SK-N-DZ (cell line): ENCODE results near the gene SFI1.
"Not testable (repeated sequence)": the region's sequence is repeated elsewhere in the genome, so short reads cannot be mapped to it uniquely, and the experiment has no call there.

ENCODE experiments used
- DNase-seq: peaks from one replicate; pipeline ENCODE4 v3.0.0-alpha.2; 2015; ENCODE audit warnings: low spot score

The SFI1 gene

DNA sequence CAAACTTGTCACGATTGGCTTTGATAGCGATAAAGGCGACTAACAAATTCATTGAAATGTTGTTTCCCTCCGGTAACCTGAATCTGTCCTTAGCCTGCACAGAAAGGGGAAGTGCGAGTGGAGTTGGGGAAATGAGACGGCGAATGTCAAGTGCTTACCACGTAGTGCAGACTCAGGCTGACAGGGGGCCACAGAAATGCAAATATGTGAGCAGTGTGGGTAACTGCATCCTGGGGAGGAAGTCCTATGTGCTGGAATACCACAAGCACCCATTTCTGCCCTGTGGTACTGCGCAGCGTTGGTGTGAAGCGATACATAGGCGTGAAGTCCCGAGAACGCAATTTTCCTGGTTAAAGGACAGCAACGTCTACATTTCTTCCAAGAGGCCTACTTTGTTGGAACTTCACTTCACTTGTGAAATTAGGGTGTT, 5.8 kb upstream of the SFI1 start:
- DNase-seq: peak; percentile 43

DNA sequence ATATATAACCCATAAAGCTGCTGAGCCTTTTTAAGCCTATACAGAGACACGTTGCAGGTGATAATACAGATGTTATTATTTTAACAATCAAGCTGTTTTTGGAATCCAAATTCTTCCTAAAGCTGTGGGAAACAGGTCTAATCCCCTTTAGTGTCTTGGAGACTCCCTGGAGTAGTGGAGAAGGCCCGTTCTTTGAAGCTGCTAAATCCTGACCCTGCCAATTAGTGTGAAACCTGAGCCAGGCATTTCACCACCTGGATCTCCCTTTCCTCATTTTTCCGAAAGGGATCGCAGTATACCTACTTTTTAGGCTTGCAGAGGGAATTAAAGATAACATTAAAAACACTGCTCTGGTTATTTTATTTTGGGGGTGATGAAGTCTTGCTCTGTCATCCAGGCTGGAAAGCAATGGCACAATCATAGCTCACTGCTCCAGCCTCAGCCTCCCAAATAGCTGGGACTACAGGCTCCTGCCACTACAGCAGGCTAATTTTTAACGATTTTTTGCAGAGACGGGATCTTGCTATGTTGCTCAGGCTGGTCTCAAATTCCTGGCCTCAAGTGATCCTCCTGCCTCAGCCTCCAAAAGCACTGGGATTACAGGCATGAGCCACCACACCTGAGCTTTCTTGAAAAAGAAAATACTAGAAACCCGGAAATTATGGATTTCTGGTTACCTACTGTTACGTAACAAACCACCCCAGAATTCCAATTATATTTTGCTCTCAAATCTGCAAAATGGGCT, 4.9 kb upstream of the SFI1 start:
- no peak for DNase-seq

DNA sequence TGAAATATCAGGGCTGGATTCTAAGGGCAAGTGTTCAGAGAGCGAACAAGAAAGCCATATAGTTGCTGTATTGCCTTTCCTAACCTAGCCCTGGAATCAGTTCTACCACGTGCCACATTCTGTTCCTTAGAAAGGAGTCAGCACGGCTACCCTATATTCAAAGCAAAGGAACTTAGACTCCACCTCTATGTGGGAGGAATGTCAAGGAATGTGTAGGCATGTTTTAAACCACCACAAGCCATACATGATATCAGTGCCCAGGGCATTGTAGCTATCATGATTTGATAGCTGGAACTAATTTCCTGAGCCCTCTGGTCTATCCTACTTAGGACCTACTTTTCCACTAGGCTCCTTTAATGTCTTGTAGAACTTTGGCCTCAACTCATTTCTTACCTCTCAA, 4.2 kb upstream of the SFI1 start:
- no peak for DNase-seq

DNA sequence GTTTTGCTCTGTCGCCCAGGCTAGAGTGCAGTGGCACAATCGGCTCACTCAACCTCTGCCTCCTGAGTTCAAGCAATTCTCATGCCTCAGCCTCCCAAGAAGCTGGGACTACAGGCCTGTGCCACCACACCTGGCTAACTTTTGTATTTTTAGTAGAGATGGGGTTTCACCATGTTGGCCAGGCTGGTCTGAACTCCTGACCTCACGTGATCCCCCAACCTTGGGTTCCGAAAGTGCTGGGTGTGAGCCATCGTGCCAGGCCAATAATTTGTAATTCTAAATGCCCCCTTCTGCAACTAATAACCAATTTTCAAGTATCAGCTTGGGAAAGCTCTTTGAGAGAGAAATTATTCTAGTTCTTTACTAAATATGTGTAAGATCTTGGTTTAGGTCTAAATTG, 3.0 kb upstream of the SFI1 start:
- DNase-seq: not testable (repeated sequence)

DNA sequence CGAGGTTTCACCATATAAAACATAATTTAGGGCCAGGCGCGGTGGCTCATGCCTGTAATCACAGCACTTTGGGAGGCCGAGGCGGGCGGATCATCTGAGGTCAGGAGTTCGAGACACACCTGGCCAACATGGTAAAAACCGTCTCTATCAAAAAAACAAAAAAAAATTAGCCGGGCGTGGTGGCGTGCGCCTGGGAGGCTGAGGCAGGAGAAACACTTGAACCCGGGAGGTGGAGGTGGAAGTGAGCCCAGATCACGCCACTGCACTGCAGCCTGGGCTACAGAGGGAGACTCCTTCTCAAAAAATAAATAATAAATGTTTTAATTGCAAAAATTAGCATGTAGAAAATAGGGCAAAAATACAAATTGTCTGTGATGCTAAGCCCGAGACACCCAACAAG, 993 bp upstream of the SFI1 start:
- DNase-seq: no peak

DNA sequence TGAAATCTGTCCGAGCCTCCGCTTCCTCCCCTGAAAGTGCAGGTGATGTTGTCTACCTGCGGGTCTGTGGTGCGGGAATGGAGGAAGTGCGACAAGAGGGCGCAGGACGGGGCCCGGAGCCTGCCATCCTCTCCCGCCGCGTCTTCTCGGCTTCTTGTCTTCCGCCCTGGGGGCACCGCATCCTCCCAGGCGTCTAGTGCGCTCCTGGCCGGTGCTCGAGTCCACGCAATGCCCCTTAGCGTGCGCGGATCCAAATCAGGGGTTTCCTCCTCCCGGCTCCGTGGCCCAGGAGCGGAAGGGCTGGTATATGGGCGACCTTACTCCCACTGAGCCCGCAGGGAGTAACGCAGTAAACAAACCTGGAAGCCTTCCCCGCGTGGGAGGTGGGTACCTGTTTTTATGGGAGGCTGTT, 405 bp downstream of the SFI1 start:
- no peak for DNase-seq

DNA sequence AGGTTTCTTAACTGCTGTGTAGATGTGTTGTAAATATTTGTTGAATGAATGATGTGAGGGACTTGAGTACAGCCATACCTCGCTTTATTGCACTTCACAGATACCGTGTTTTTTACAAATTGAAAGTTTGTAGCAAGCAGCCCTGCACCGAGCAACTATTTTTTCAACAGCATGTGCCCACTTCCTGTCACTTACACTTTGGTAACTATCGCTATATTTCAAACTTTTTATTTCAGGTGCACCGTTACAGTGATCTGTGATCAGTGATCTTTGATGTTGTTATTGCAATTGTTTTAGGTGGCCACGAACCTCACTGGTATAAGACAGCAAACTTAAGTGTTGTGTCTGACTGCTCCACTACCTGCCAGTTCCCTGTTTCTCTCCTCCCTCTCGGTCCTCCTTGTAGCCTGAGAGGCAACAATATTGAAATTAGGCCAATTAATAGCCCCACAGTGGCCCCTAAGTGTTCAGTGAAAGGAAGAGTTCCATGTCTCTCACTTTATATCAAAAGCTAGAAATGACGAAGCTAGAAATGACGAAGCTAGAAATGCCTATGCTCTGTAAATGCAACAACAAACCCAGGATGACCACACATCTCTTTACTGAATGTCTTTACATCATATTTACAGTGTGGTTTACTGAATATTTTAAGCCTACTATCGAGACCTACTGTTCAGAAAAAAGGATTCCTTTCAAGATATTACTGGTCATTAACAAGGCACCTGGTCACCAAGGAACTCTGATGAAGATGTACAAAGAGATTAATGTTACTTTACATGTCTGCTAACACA, 1.0 kb downstream of the SFI1 start:
- no peak for DNase-seq

DNA sequence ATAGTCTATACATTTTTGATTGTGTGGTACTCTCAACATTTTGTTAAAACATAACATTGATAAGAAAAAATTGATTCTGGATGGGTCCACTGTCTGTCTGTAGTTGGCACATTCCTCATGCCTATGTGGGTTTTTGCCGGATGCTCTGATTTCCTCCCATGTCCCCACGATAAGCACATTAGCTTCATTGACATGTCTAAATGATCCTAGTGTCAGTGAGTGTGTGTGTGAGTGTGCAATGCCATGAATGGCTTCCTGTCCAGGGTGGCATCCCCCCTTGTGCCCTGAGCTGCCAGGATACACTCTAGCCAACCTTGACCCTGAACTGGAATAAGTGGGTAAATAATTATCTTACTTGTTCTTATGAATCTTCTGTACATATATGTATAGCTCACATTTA, 5.4 kb downstream of the SFI1 start:
- no peak for DNase-seq

DNA sequence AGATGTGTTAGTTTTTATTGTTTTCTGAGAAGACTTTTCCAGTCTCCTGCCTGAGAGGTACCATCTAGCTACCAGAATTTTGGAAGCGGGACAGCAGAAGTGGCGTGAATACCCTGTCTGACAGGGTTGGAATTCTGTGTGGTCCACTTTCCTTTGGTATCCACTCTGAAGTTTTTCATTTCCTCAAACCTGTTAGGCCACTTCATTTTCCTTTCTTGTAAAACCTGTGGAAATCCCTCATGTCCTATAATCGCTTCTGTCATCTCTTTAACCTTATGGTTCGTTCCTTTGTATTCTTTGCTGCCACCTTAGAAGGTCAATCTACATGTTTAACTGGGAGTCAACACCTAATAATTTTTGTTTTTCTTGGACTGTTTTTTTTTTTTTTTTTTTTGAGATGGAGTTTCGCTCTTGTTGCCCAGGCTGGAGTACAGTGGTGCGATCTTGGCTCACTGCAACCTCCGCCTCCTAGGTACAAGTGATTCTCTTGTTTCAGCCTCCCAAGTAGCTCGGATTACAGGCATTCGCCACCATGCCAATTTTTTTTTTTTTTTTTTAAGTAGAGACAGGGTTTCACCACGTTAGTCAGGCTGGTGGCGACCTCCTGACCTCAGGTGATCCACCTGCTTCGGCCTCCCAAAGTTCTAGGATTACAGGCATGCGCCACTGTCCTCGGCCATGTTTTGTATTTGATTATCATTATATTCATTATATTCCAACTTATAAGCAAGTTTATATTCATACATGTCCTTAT, 7.1 kb downstream of the SFI1 start:
- no peak for DNase-seq

DNA sequence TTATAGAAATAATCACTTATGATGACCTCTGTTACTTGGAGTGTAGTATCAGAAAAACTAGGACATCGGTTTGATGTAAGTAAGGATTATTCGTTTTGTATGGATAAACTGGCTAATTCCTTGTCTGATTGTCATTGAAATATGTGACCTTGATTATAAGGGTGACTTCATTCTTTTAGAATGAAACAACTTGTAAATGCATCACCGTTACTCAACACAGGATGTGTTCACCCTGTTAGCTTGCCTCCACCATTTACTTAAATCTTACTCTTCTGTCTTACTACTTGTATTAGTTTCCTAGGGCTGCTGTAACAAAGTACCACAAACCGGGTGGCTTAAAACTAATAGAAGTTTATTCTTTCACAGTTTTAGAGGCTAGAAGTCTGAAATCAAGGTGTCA, 7.9 kb downstream of the SFI1 start:
- DNase-seq: no peak

DNA sequence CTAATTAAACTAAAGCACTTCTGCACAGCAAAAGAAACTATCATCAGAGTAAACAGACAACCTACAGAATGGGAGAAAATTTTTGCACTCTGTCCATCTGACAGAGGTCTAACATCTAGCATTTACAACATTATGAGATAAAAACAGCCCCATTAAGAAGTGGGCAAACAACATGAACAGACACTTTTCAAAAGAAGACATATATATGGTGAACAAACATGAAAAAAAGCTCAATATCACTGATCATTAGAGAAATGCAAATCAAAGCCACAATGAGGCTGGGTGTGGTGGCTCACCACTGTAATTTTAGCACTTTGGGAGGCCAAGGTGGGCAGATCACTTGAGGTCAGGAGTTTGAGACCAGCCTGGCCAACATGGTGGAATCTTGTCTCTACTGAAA, 11.2 kb downstream of the SFI1 start:
- not testable (repeated sequence) for DNase-seq

DNA sequence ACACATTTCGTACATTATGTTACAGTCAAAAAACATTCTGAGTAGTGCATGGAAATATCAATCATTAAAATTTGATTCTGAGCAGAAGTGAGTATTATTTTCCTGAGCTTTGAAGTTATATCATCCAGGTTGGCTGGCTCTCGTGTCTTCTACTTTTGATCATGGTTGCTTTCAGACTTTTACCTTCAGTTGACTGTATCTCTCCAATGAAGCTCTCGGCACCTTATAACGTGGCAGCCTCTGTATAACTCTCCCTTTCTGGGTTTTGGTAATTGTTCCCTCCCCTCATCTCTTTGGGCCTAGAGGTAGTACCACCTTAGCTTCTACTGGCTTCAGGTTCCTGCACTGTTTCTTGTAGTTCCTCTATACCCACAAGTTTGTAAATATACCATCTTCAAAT, 12.2 kb downstream of the SFI1 start:
- no peak for DNase-seq

DNA sequence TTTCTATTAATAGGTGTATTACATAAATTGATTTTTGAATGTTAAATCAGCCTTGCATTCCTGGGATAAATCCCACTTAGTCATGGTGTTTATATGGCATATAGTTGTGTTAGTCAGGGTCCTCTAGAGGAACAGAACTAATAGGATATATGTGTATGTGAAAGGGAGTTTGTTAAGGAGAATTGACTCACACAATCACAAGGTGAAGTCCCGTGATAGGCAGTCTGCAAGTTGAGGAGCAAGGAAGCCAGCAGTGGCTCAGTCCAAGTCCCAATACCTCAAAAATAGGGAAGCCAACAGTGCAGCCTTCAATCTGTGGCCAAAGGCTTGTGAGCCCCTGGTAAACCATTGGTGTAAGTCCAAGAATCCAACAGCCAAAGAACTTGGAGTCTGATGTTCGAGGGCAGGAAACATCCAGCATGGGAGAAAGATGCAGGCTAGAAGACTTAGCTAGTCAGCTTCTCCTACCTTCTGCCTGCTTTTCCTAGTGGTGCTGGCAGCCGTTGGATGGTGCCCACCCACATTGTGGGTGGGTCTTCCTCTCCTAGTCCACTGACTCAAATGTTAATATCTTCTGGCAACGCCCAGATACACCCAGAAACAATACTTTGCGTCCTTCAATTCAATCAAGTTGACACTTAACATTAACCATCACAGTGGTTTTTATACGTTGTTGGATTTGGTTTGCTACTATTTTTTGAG, 12.9 kb downstream of the SFI1 start:
- no peak for DNase-seq

DNA sequence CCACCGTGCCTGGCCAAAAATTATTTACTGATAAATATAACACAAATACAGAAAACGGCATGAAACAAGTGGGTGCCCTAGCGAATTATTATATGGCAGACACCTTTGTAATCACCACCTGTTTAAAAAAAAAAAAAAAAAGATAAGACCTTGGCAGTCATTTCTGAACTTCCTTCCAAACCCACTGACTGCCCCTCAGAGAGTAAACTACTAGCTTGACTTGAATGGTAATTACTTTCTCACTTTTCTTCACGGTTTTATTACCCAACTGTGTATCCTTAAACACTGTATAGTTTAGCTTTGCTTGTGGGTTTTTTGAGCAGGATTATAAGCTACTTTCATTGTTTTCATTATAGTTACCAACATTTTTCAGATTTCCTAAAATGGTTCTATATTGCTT, 23.7 kb downstream of the SFI1 start:
- no peak for DNase-seq

DNA sequence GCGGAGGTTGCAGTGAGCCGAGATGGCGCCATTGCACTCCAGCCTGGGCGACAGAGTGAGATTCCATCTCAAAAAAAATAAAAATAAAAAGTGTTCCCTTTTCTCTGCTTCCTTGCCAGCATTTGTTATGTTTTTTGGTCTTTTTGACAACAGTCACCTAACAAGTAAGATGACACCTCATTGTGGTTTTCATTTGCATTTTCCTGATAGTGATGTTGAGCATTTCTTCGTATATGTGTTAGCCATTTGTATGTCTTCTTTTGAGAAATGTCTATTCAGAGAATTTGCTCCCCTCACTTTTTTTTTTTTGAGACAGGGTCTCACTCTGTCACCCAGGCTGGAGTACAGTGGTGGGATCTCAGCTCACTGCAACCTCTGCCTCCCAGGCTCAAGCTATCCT, 27.8 kb downstream of the SFI1 start:
- DNase-seq: not testable (repeated sequence)

DNA sequence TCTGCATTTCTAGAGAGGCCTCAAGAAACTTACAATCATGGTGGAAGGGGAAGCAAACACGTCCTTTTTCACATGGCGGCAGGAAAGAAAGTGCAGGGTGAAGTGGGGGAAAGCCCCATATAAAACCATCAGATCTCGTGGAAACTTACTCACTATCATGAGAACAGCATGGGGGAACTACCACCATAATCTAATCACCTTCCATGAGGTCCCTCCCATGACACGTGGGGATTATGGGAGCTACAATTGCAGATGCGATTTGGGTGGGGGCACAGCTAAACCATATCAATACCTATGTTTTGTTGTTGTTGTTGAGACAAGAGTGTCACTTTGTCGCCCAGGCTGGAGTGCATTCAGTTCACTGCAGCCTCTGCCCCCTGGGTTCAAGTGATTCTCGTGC, 29.9 kb downstream of the SFI1 start:
- DNase-seq: no peak

DNA sequence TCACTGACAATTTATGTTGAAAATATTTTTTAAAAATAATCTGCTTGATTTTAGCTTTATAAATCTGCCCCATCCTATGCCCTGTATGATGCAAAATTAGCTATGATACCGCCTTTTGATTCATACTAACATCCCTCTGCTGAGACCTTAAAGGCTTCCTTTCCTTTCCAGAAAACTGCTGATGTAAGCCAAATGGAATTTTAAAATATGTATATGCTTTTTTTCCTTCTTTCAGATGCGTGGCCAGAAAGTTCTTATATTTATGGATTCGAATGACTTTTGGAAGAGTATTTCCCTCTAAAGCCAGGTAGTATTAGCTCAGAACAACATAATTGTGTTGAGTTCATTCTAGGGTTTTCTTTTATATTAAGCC, 34.5 kb downstream of the SFI1 start:
- no peak for DNase-seq

DNA sequence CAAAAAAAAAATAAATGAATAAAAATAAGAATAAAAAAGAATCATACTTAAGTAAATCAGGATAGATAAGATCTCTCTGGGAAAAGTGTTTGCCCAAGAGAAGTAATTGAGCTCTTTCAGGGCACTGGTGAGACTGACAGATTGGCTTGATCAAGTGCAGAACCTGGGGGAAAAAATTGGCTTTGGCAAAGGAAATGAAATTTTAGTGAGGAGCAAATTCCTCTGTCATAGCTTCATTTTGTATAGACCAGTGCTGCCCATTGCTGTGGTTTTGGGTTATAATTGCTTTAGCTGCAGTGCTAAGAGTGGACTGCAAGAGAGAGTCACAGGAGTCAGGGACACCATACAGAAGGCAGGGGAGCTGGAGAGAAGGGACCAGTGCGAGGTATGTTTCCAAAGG, 35.7 kb downstream of the SFI1 start:
- no peak for DNase-seq

DNA sequence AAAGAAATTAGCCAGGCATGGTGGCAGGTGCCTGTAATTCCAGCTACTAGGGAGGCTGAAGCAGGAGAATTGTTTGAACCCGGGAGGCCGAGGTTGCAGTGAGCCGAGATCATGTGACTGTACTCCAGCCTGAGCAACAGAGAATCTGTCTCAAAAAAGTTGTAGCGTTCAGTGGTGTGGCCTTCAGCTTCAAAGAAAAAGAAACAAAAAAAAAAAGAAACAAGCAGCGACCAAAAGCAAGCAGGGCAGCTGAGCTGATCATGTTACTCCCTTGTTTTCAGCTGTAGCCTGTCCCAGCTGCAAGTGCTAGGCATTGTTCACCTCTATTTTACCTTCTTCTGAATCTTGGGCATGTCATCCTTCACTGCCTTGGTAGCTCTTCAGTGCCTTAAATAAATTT, 37.0 kb downstream of the SFI1 start:
- no peak for DNase-seq

DNA sequence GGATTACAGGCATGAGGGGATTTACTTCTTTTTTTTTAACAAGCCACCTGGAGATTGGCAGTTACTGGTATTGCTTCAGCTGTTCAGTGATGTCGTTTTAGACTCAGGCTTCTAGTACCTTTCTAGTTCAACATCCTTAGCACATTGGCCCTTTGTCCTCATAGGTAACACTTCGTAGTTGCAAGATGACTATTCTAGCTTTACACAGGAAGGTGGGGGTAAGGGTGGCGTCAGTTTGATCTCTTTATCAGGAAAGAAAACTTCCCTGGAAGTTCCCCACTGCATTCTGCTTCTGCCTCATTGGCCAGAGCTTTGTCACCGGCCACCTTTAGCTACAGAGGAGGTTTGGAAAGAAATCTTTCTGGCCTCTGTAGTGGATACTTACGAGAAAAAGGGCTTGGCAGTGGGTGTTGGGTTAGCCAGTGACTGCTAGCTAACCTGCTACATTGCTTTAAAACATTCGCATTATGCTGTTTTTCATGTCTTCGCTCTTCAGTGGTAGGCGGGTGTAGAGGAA, 40.7 kb downstream of the SFI1 start:
- DNase-seq: no peak

DNA sequence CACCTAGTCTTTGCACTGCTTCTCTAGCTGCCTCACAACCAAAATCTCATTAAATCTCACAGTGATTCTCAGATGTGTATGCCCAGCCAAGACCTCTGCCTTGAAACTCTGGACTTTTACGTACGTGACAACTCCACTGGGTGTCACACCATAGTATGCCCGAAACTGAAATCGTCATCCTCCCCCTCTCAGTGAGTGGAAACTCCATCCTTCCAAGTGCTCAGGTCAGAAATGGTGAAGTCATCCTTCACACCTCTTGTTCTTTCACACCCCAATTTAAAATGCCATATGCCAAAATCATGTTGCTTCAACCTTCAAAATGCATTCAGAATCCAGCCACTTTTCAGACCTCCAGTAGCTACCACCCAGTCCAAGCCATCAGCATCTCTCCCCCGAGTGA, 42.5 kb downstream of the SFI1 start:
- no peak for DNase-seq

DNA sequence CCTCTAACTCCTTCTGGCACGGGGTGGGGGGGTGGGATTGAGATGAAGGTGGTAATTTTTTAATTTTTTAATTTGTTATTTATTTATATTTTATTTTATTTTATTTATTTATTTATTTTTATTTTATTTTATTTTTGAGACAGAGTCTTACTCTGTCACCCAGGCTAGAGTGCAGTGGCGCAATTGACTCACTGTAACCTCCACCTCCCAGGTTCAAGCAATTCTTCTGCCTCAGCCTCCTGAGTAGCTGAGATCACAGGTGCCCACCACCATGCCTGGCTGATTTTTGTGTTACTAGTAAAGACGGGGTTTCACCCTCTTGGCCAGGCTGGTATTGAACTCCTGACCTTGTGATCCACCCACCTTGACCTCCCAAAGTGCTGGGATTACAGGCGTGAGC, 43.8 kb downstream of the SFI1 start:
- DNase-seq: not testable (repeated sequence)
